Measurements from ENCODE around the gene CDC42BPG. TPM values are rescaled to one million over a fixed set of nuclear protein-coding genes. Genes with fewer than 3 reads are reported as not detected.

The CDC42BPG gene
- total RNA-seq, 1 experiment from 2014 or later: 30.1 TPM

- peak; percentile 43; the same call in 1 of the 2 replicates for TF ChIP-seq POLR2AphosphoS5 (IDR thresholded peaks at IDR 0.05; ENCODE audit: low read depth, low read length)
- no peak for TF ChIP-seq EGR1 (IDR thresholded peaks at IDR 0.05; ENCODE audit: low read depth)
- intact Hi-C loops (cut with micrococcal nuclease): no loop called here
- H3K27me3 ChIP-seq (ENCODE audit: insufficient read depth, low read length): no peaks in the 10 kb centered on the region
- ATAC-seq (peak; percentile 97), DNase-seq (ENCODE audit: low read depth, low spot score) (no peak)
- H3K9me2 ChIP-seq (ENCODE audit: insufficient read depth): no peaks in the 10 kb centered on the region
- H4K20me1 ChIP-seq (ENCODE audit: insufficient read depth): no peaks in the 10 kb centered on the region
- no TSS peak for BruUV-seq (replicated peaks)
- no peak overlapping the region for H2AFZ ChIP-seq (ENCODE audit: low read depth, low read length, poor library complexity, severe bottlenecking)
- H3K4me2 ChIP-seq (ENCODE audit: low read length): peak overlapping the region; percentile 79
- peaks cover 11 to 19% of the 10 kb centered on the region in 2 experiments; a peak in 3 of 4 replicates for H3K36me3 ChIP-seq (ENCODE audit: control insufficient read depth in 1 of 2, insufficient read depth in 2 of 2, low read length in 2 of 2)
- no peaks in the 10 kb centered on the region for H3K79me2 ChIP-seq (ENCODE audit: insufficient read depth, low read length)
- peak overlapping the region; percentile 54; the same call in 1 of the 2 replicates for H3K9ac ChIP-seq (ENCODE audit: low read length)
- ChIA-PET CTCF (interaction anchor here (2.1 kb wide), 1 partner anchor 9 kb away, joined by 9 read pairs; the partner anchor contains the start of gene CDC42BPG), RAD21 (ENCODE audit: low non-redundant PET in 1 of 2, low total read pairs in 2 of 2, uncharacterized antibody in 2 of 2, unreplicated experiment in 2 of 2) (no interaction called here), POLR2A (interaction anchor here (0.8 to 1.3 kb wide), 2 partner anchors 14 to 172 kb away, joined by 3 to 4 read pairs; no protein-coding TSS in a partner anchor)
- H3K27ac ChIP-seq (ENCODE audit: low read depth, low read length): peak overlapping the region; percentile 61; the same call in 1 of the 2 replicates
- peaks cover 12 to 16% of the 10 kb centered on the region in 2 experiments for H3K4me1 ChIP-seq (ENCODE audit: control insufficient read depth in 1 of 2, insufficient read depth in 2 of 2, low read length in 2 of 2)
- H3K4me3 ChIP-seq (replicated peaks in 1 of 2; ENCODE audit: low read depth in 1 of 2, low read length in 2 of 2): 0 out of 4 replicates have a peak overlapping the region, but pooled peaks of 1 of the 2 experiments have one; percentile 13
- H3K9me3 ChIP-seq (ENCODE audit: control insufficient read depth in 1 of 2, insufficient read depth in 1 of 2, low read depth in 1 of 2, low read length in 2 of 2): no peaks in the 10 kb centered on the region
Observed at GRCh38 chr11:64834723-64835615, 9.5 kb downstream of the CDC42BPG start.

GRCh38 chr11:64834031-64834722 is 10.3 kb downstream of the CDC42BPG start:
- Histone ChIP-seq H3K4me1 (ENCODE audit: control insufficient read depth in 1 of 2, insufficient read depth in 2 of 2, low read length in 2 of 2) (peaks cover 12 to 16% of the 10 kb centered on the region in 2 experiments), H2AFZ (ENCODE audit: low read depth, low read length, poor library complexity, severe bottlenecking) (no peak overlapping the region), H3K9ac (ENCODE audit: low read length) (no peak overlapping the region), H3K36me3 (ENCODE audit: control insufficient read depth in 1 of 2, insufficient read depth in 2 of 2, low read length in 2 of 2) (peaks cover 16 to 19% of the 10 kb centered on the region in 2 experiments; a peak in 3 of 4 replicates), H3K27ac (ENCODE audit: low read depth, low read length) (no peak overlapping the region; the same call in 1 of the 2 replicates), H3K4me3 (replicated peaks in 1 of 2; ENCODE audit: low read depth in 1 of 2, low read length in 2 of 2) (no peak overlapping the region), H3K4me2 (ENCODE audit: low read length) (no peak overlapping the region), H3K9me3 (ENCODE audit: control insufficient read depth in 1 of 2, insufficient read depth in 1 of 2, low read depth in 1 of 2, low read length in 2 of 2) (no peaks in the 10 kb centered on the region), H4K20me1 (ENCODE audit: insufficient read depth) (no peaks in the 10 kb centered on the region), H3K9me2 (ENCODE audit: insufficient read depth) (no peaks in the 10 kb centered on the region), H3K27me3 (ENCODE audit: insufficient read depth, low read length) (no peaks in the 10 kb centered on the region), H3K79me2 (ENCODE audit: insufficient read depth, low read length) (no peaks in the 10 kb centered on the region)
- ATAC-seq: no peak
- ChIA-PET RAD21 (ENCODE audit: low non-redundant PET in 1 of 2, low total read pairs in 2 of 2, uncharacterized antibody in 2 of 2, unreplicated experiment in 2 of 2) (no interaction called here), POLR2A (interaction anchor here (0.8 to 1.3 kb wide), 2 partner anchors 13 to 173 kb away, joined by 3 to 4 read pairs; no protein-coding TSS in a partner anchor), CTCF (interaction anchor here (2.1 kb wide), 1 partner anchor 10 kb away, joined by 9 read pairs; the partner anchor contains the start of gene CDC42BPG)
- no TSS peak for BruUV-seq (replicated peaks)
- no peak for DNase-seq (ENCODE audit: low read depth, low spot score)
- intact Hi-C loops (cut with micrococcal nuclease): no loop called here
- no peak for TF ChIP-seq ZFX (IDR thresholded peaks at IDR 0.05)
- TF ChIP-seq YY1 (IDR thresholded peaks at IDR 0.05; ENCODE audit: extremely low read depth, insufficient replicate concordance, low read depth, low read length): no peak
- TF ChIP-seq ZNF274 (IDR thresholded peaks at IDR 0.05; ENCODE audit: low read depth, low read length): no peak
- no peak for TF ChIP-seq ATF3 (IDR thresholded peaks at IDR 0.05)
- no peak for TF ChIP-seq EZH2phosphoT487 (IDR thresholded peaks at IDR 0.05; ENCODE audit: borderline replicate concordance)
- TF ChIP-seq CBX3 (IDR thresholded peaks at IDR 0.05; ENCODE audit: low read depth): no peak
- TF ChIP-seq ZBTB33 (IDR thresholded peaks at IDR 0.05; ENCODE audit: extremely low read depth, insufficient replicate concordance, low read length): no peak
- no peak for TF ChIP-seq SP1 (IDR thresholded peaks at IDR 0.05; ENCODE audit: low read depth)
- TF ChIP-seq EZH2 (IDR thresholded peaks at IDR 0.05): no peak
- no peak for TF ChIP-seq RAD21 (IDR thresholded peaks at IDR 0.05; ENCODE audit: low read depth)
- TF ChIP-seq POLR2AphosphoS5 (IDR thresholded peaks at IDR 0.05; ENCODE audit: low read depth, low read length): no peak
- TF ChIP-seq SIN3A (IDR thresholded peaks at IDR 0.05; ENCODE audit: low read depth): no peak
- no peak for TF ChIP-seq JUND (IDR thresholded peaks at IDR 0.05)
- TF ChIP-seq ELF1 (IDR thresholded peaks at IDR 0.05; ENCODE audit: borderline replicate concordance, low read depth): no peak
- TF ChIP-seq FOSL1 (IDR thresholded peaks at IDR 0.05; ENCODE audit: low read depth): no peak
